Activated CD8-positive, alpha-beta memory T cell treated with anti-CD3 and anti-CD28 coated beads for 48 hours (primary cell): ENCODE data around the gene IFNL1.
"Not testable (repeated sequence)": the region's sequence is repeated elsewhere in the genome, so short reads cannot be mapped to it uniquely, and the experiment has no call there.

Experiments used
- DNase-seq, 3 experiments: peaks; one replicate each; pipeline ENCODE4 v3.0.0-alpha.2; 2020; ENCODE audit warnings: low read depth in 2 of 3, low spot score in 2 of 3

Gene IFNL1

GRCh38 chr19:39328046-39328705, 32.0 kb downstream of the IFNL1 start:
- peak in 2 of 3 experiments; percentile 79 to 84 for DNase-seq

GRCh38 chr19:39329948-39330347, 33.7 kb downstream of the IFNL1 start:
- DNase-seq, result no peak

- DNase-seq, result no peak
These were observed 36.1 kb downstream of the IFNL1 start for GRCh38 chr19:39332293-39332692.

GRCh38 chr19:39332738-39333137, 36.5 kb downstream of the IFNL1 start:
- DNase-seq, result not testable (repeated sequence)

- DNase-seq, result no peak
These were observed 37.3 kb downstream of the IFNL1 start for GRCh38 chr19:39333507-39333906.

- DNase-seq, result no peak
These were observed 38.3 kb downstream of the IFNL1 start for GRCh38 chr19:39334444-39334976.

GRCh38 chr19:39335168-39335548, 39.0 kb downstream of the IFNL1 start:
- DNase-seq, result no peak

GRCh38 chr19:39336483-39336882, 40.3 kb downstream of the IFNL1 start:
- DNase-seq, result no peak

GRCh38 chr19:39339674-39340073, 43.5 kb downstream of the IFNL1 start:
- no peak for DNase-seq

- not testable (repeated sequence) for DNase-seq
These were observed 43.9 kb downstream of the IFNL1 start for GRCh38 chr19:39340156-39340555.

- DNase-seq, result peak in 1 of 3 experiments; percentile 37
These were observed 45.0 kb downstream of the IFNL1 start for GRCh38 chr19:39341129-39341718.

- peak; percentile 92 to 99 (median 93) for DNase-seq
These were observed 45.8 kb downstream of the IFNL1 start, which contains the start of gene SAMD4B for GRCh38 chr19:39341719-39342604. Gene SAMD4B (plus strand): TSS chr19:39342421. CDS start chr19:39356894, 14,473 bp downstream.

- no peak for DNase-seq
These were observed 46.6 kb downstream of the IFNL1 start for GRCh38 chr19:39342647-39343305.

- DNase-seq, result no peak
These were observed 49.7 kb downstream of the IFNL1 start for GRCh38 chr19:39345956-39346355.

- DNase-seq, result no peak
These were observed 51.3 kb downstream of the IFNL1 start for GRCh38 chr19:39347332-39348164.
